HepG2 (cell line): Measurements from ENCODE around the gene SH3D21.

Experiments
- DNMT1 ChIP-seq: sonication (generic); formaldehyde crosslinking; IDR thresholded peaks from 2 replicates; pipeline ENCODE4 v1.5.1; 2020; ENCODE audit warnings: mild to moderate bottlenecking, missing genetic modification reagents
- ESRRA ChIP-seq: sonication (generic); formaldehyde crosslinking; IDR thresholded peaks from 2 replicates; pipeline ENCODE4 v1.5.1; 2020; ENCODE audit warnings: mild to moderate bottlenecking, low read depth, missing genetic modification reagents
- FOSL1 ChIP-seq: sonication (generic); formaldehyde crosslinking; IDR thresholded peaks from 2 replicates; pipeline ENCODE4 v1.9.0; 2021; ENCODE audit warnings: missing genetic modification reagents, borderline replicate concordance
- HCFC1 ChIP-seq: fragments of 150-350 bp; IDR thresholded peaks from 2 replicates; pipeline ENCODE4 v1.6.1; 2014; ENCODE audit warnings: low read depth, low read length
- JUN ChIP-seq: sonication (generic); formaldehyde crosslinking; IDR thresholded peaks from 2 replicates; pipeline ENCODE4 v1.4.0; 2020; ENCODE audit warnings: mild to moderate bottlenecking, missing genetic modification reagents
- POLR2AphosphoS2 ChIP-seq: IDR thresholded peaks from 2 replicates; pipeline ENCODE4 v1.6.1; 2011; ENCODE audit warnings: low read depth, low read length, improper control_type of control experiment
- RFX5 ChIP-seq: IDR thresholded peaks from 2 replicates; pipeline ENCODE4 v1.6.1; 2011; ENCODE audit warnings: low read depth, low read length, improper control_type of control experiment
- SP1 ChIP-seq, 2 experiments: fragments of 450-650 bp in 1 of 2; sonication (generic) in 1 of 2; formaldehyde crosslinking in 1 of 2; IDR thresholded peaks; 2 replicates each; pipeline versions ENCODE4 v1.4.0 to v1.6.1; 2016 to 2020; ENCODE audit warnings: missing genetic modification reagents in 1 of 2
- TAF1 ChIP-seq: sonication (generic); formaldehyde crosslinking; IDR thresholded peaks from 2 replicates; pipeline ENCODE4 v1.4.0; 2020; ENCODE audit warnings: missing genetic modification reagents
- ZFP37 ChIP-seq: sonication (generic); formaldehyde crosslinking; IDR thresholded peaks from 2 replicates; pipeline ENCODE4 v1.4.0; 2020; ENCODE audit warnings: missing genetic modification reagents, borderline replicate concordance
- ZNF343 ChIP-seq: sonication (generic); formaldehyde crosslinking; IDR thresholded peaks from 2 replicates; pipeline ENCODE4 v1.4.0; 2020; ENCODE audit warnings: mild to moderate bottlenecking, missing genetic modification reagents
- TF ChIP-seq, protein P1 (sequence below): sonication (generic); formaldehyde crosslinking; IDR thresholded peaks from 2 replicates; pipeline ENCODE4 v1.4.0; 2020; ENCODE audit warnings: missing genetic modification reagents
- TF ChIP-seq, protein P2 (sequence below): sonication (generic); formaldehyde crosslinking; IDR thresholded peaks from 2 replicates; pipeline ENCODE4 v1.5.0; 2020; ENCODE audit warnings: mild to moderate bottlenecking, missing genetic modification reagents, moderate library complexity

DNA sequence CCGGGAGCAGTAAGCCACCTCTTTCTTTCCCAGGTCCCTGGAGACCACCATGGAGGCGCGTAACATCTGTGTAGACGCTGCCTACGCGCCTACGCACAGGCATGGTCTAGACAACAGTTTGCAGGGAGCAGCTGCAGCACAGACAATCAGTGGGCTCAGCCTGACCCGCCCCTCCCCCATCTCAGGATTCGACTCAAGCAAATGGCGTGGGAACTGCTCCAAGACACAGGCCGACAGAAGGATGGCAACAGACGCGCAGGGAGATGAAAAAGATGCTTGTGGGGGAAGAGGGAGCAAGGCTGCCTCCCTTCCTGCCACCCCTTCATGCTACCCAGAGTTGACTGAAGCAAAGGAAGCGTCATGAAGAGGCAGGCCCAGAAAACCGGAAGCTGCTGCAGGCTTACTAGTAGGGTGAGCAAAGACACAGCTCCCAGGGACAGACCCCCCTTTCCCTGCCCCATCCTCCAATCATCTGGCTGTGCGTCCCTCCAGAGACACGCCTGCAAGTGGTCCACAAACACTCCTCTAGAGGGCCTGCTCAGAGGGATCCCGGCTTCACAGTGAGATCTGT, 60.0 kb downstream of the SH3D21 start:
- TF ChIP-seq SP1 (IDR thresholded peaks at IDR 0.05) (no peak), SP1 (CRISPR knock-in tag; IDR thresholded peaks at IDR 0.05) (no peak), ZFP37 (CRISPR knock-in tag) (no peak), ESRRA (CRISPR knock-in tag) (no peak), FOSL1 (CRISPR knock-in tag) (no peak), POLR2AphosphoS2 (no peak), ZNF343 (CRISPR knock-in tag) (no peak), HCFC1 (no peak), TAF1 (no peak), RFX5 (no peak), DNMT1 (CRISPR knock-in tag) (no peak), JUN (CRISPR knock-in tag) (no peak)
- TF ChIP-seq, protein P1, sequence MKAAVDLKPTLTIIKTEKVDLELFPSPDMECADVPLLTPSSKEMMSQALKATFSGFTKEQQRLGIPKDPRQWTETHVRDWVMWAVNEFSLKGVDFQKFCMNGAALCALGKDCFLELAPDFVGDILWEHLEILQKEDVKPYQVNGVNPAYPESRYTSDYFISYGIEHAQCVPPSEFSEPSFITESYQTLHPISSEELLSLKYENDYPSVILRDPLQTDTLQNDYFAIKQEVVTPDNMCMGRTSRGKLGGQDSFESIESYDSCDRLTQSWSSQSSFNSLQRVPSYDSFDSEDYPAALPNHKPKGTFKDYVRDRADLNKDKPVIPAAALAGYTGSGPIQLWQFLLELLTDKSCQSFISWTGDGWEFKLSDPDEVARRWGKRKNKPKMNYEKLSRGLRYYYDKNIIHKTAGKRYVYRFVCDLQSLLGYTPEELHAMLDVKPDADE (CRISPR knock-in tag), result no peak
- TF ChIP-seq, protein P2, sequence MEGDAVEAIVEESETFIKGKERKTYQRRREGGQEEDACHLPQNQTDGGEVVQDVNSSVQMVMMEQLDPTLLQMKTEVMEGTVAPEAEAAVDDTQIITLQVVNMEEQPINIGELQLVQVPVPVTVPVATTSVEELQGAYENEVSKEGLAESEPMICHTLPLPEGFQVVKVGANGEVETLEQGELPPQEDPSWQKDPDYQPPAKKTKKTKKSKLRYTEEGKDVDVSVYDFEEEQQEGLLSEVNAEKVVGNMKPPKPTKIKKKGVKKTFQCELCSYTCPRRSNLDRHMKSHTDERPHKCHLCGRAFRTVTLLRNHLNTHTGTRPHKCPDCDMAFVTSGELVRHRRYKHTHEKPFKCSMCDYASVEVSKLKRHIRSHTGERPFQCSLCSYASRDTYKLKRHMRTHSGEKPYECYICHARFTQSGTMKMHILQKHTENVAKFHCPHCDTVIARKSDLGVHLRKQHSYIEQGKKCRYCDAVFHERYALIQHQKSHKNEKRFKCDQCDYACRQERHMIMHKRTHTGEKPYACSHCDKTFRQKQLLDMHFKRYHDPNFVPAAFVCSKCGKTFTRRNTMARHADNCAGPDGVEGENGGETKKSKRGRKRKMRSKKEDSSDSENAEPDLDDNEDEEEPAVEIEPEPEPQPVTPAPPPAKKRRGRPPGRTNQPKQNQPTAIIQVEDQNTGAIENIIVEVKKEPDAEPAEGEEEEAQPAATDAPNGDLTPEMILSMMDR (CRISPR knock-in tag), result no peak
